ENCODE results near the gene ITGB7. TPM values are rescaled to one million over a fixed set of nuclear protein-coding genes. Genes with fewer than 3 reads are reported as not detected.
A peak's percentile ranks its signal among the peaks of the same experiment; 100 is the strongest.

Gene ITGB7
- total RNA-seq, 1 experiment from 2014 or later: 0.43 TPM

DNA sequence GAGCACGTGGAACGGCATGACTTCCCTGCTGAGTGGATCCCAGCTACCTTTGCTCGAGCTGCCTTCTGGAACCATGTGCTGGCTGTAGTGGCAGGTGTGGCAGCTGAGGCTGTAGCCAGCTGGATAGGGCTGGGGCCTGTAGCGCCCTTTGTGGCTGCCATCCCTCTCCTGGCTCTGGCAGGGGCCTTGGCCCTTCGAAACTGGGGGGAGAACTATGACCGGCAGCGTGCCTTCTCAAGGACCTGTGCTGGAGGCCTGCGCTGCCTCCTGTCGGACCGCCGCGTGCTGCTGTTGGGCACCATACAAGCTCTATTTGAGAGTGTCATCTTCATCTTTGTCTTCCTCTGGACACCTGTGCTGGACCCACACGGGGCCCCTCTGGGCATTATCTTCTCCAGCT lies 46.2 kb upstream of the ITGB7 start:
- Histone ChIP-seq H3K36me3 (ENCODE audit: insufficient read depth, low read length, poor library complexity, severe bottlenecking) (no peaks in the 10 kb centered on the region), H3K4me1 (ENCODE audit: insufficient read depth, low read length, poor library complexity, severe bottlenecking) (peaks cover 6% of the 10 kb centered on the region), H3K9me3 (ENCODE audit: low read depth, low read length, poor library complexity, severe bottlenecking) (no peaks in the 10 kb centered on the region), H3K27me3 (replicated peaks; ENCODE audit: insufficient read depth, low read depth, low read length, poor library complexity) (no peaks in the 10 kb centered on the region), H3K4me3 (ENCODE audit: low read depth, low read length, poor library complexity, severe bottlenecking) (peak overlapping the region; percentile 82), H3K27ac (ENCODE audit: low read depth, low read length, poor library complexity, severe bottlenecking) (no peak overlapping the region)
- no peak for DNase-seq (ENCODE audit: low spot score)
- BruUV-seq (replicated peaks): no TSS peak
- ChIA-PET POLR2A (ENCODE audit: low non-redundant PET) (no interaction called here), CTCF (no interaction called here)
- no peak for TF ChIP-seq CTCF (conservative IDR thresholded peaks at IDR 0.05; ENCODE audit: low read depth, low read length)
- TF ChIP-seq EZH2 (IDR thresholded peaks at IDR 0.05; ENCODE audit: borderline replicate concordance, low read depth, low read length, poor library complexity, severe bottlenecking): no peak
- intact Hi-C loops (cut with micrococcal nuclease; ENCODE audit: unreplicated experiment): no loop called here

DNA sequence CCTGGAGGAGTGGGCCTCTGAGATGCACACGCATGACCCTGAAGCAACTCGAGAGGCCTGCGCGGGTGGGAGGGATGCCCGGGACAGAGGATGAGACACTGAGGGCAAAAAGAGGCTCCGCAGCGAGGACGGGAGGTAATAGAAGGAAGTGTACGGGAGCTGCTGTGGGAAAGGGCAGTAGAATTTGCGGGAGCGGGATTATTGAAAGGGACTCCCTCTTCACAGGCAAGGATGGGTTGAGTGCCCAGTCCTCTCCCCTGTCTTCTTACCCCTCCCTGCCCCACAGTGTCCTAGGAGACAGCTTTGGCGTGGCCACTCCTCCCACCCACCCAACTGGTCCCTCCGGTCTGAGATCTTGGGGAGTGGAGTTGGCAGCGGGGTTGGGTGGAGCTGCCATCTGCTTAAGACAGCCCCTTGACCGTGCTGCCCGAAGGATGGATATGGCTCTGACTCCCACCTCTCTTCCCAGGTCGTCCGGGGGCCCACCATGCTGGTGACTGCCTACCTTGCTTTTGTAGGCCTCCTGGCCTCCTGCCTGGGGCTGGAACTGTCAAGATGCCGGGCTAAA lies 45.4 kb upstream of the ITGB7 start:
- Histone ChIP-seq H3K27ac (ENCODE audit: low read depth, low read length, poor library complexity, severe bottlenecking) (peak overlapping the region; percentile 68), H3K4me1 (ENCODE audit: insufficient read depth, low read length, poor library complexity, severe bottlenecking) (peaks cover 6% of the 10 kb centered on the region), H3K36me3 (ENCODE audit: insufficient read depth, low read length, poor library complexity, severe bottlenecking) (no peaks in the 10 kb centered on the region), H3K4me3 (ENCODE audit: low read depth, low read length, poor library complexity, severe bottlenecking) (peak overlapping the region; percentile 82), H3K9me3 (ENCODE audit: low read depth, low read length, poor library complexity, severe bottlenecking) (no peaks in the 10 kb centered on the region), H3K27me3 (replicated peaks; ENCODE audit: insufficient read depth, low read depth, low read length, poor library complexity) (no peaks in the 10 kb centered on the region)
- POLR2A ChIA-PET (ENCODE audit: low non-redundant PET): no interaction called here
- TF ChIP-seq EZH2 (IDR thresholded peaks at IDR 0.05; ENCODE audit: borderline replicate concordance, low read depth, low read length, poor library complexity, severe bottlenecking): no peak
- TF ChIP-seq CTCF (conservative IDR thresholded peaks at IDR 0.05; ENCODE audit: low read depth, low read length): no peak
- intact Hi-C loops (cut with micrococcal nuclease; ENCODE audit: unreplicated experiment): no loop called here
- no peak for DNase-seq (ENCODE audit: low spot score)
- TSS peak; percentile 73 for BruUV-seq (replicated peaks)
- CTCF ChIA-PET: no interaction called here

DNA sequence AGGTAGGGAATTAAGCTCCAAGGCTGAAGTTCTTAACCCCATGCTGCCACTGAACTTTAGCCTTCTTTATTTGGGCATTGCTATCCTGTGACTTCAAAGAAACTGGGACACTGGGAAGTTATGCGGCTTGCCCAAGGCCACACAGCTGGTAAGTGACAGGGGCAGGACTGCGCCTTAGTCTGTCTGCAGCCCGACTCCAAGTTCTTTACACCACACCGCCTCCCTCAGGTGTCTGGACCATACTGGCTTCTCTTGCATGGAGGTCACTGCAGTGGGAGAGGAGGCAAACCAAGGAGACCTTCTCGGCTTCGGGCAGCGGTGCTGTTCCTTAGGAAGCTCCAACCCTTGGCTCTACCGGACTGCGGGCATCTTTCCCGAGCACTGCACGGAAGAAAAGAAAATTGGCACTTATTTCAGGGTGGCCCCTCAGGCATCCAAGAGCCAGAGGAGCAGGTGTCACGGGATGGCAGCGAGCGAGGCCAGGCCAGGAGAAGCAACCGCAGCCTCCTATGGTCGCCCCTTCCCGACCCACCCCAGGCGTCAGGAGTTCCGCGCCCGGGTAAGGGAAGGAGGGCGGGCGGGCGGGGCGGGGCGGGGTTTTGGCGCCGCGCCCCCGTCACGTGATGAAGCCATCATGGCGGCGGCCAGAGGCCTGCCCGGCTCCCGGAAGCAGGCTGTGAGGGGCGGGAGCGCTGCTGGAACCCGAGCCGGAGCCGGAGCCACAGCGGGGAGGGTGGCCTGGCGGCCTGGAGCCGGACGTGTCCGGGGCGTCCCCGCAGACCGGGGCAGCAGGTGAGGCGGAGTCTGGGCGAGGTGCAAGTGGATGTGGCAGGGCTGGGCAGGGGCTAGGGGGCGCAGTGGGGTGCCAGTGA lies 44.7 kb upstream of the ITGB7 start:
- Histone ChIP-seq H3K9me3 (ENCODE audit: low read depth, low read length, poor library complexity, severe bottlenecking) (no peaks in the 10 kb centered on the region), H3K27ac (ENCODE audit: low read depth, low read length, poor library complexity, severe bottlenecking) (peak overlapping the region; percentile 68), H3K27me3 (replicated peaks; ENCODE audit: insufficient read depth, low read depth, low read length, poor library complexity) (no peaks in the 10 kb centered on the region), H3K36me3 (ENCODE audit: insufficient read depth, low read length, poor library complexity, severe bottlenecking) (no peaks in the 10 kb centered on the region), H3K4me3 (ENCODE audit: low read depth, low read length, poor library complexity, severe bottlenecking) (peak overlapping the region; percentile 82), H3K4me1 (ENCODE audit: insufficient read depth, low read length, poor library complexity, severe bottlenecking) (peaks cover 6% of the 10 kb centered on the region)
- no TSS peak for BruUV-seq (replicated peaks)
- TF ChIP-seq EZH2 (IDR thresholded peaks at IDR 0.05; ENCODE audit: borderline replicate concordance, low read depth, low read length, poor library complexity, severe bottlenecking) (no peak), CTCF (conservative IDR thresholded peaks at IDR 0.05; ENCODE audit: low read depth, low read length) (peak; percentile 41)
- ChIA-PET POLR2A (ENCODE audit: low non-redundant PET) (no interaction called here), CTCF (interaction anchor here (1.3 kb wide), 1 partner anchor 38 kb away, joined by 3 read pairs; no protein-coding TSS in a partner anchor)
- intact Hi-C loops (cut with micrococcal nuclease; ENCODE audit: unreplicated experiment): no loop called here
- DNase-seq (ENCODE audit: low spot score): peak; percentile 80

All from A673 (cell line).